ENCODE data around the gene NEUROD2.

Gene NEUROD2

GRCh38 chr17:39618246-39618913 is 10.7 kb upstream of the NEUROD2 start:
- no peak for DNase-seq

DNA sequence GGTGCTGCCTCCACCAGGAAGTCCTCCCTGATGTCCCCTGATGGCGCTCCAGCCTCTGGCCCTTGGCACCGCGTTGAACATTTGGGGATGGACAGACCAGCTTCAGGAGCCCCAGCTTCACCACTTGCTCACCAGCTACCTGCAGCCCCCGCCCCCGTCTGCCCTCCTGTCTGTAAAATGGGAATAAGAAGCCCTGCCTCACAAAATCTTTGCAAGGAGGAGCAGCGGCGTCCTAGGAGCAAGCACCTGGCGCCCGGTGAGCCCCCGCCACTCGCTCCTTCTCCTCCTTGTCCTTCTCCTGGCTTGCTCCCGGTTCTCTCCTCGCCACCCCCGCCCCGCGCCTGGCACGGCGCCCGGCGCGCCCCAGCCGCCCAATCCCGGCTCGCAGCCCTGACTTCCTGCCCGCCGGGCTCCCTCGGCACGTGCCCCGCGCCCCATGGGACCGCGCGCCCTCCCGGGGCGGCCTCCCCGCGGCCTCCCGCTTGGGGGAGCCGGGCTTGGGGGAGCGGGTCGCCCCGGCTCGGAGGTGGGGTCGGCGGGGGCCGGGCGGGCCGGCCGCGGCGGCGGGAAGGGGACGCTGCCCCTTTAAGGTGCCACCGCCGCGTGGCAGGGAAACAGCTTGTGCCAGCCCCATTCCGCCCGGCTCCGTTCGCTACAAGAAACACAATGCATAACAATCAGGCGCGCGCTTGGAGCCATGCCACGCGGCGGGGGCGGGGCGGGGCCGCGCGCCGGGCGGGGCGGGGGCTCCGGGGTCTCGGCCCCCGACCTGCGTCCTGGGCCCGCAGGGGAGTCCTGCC is 9.9 kb upstream of the NEUROD2 start:
- peak; percentile 39 for DNase-seq

DNA sequence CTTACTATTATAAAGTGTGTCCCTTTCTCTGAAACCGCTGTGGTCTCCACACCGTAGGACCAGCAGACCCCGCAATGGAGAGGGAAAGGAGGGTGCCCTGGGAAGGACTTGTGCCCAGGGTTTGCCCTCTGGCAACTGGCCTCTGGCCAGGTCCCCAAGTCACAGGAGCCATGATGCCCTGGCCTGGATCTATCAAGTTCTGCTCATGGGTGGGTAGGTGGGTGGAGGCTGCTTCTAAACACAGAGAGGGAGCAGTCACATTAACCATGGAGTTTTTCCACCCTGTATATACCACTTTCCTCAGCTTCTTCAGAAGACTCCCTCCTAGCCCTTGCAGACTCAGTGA is 9.4 kb upstream of the NEUROD2 start:
- DNase-seq = no peak

DNA sequence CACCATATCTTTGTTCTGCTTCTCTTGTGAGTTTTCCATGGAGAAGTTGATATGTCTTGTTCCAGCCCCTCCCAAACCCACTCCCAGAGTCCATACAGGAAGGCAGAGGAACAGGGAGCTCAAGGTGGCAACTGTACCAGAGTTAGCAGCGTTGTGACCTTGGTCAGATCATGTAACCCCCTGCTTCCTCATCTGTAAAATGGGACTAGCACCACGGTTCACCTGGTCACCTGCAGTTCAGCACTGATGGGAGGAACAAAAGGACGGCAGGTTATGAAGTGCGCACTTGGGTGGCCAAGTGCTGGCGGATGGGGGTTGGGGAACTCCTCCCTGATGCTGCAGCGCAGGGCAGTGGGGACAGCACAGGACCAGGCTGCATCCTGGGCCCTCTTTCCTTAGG is 7.7 kb upstream of the NEUROD2 start:
- DNase-seq = no peak

- DNase-seq = no peak
Measured at GRCh38 chr17:39614545-39615157, 6.9 kb upstream of the NEUROD2 start.

GRCh38 chr17:39612935-39613464 is 5.3 kb upstream of the NEUROD2 start:
- no peak for DNase-seq

DNA sequence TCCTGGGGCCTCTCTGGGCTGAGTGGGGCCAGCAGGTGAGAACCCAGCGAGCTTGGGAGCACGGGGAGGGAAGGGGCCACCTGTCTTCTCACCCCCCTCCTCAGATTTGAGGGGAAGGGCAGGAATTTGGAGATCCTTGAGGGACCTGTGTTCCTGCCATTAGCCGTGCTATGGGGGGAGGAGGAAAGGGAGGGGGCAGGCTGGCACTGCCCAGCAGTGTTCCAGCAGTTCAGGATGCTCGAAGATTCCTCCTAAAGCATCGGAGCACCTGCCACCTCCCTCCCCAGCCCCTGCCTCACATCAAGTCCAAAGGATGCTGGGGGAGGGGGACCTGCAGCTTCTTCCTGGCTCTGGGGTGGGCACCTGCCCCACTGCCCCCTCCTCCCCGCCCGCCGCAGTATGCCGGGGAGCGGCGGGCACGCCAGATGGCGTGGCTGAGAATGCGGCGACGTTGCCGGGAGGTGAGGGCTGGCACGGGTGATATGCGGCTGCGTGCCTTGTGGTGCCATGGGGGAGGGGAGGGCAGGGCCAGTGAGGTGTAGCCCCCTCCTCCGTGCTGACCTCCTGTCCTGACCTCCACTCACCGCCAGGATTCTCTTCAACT is 4.7 kb upstream of the NEUROD2 start:
- no peak for DNase-seq

- DNase-seq = no peak
Measured at GRCh38 chr17:39611401-39612112, 3.8 kb upstream of the NEUROD2 start.

DNA sequence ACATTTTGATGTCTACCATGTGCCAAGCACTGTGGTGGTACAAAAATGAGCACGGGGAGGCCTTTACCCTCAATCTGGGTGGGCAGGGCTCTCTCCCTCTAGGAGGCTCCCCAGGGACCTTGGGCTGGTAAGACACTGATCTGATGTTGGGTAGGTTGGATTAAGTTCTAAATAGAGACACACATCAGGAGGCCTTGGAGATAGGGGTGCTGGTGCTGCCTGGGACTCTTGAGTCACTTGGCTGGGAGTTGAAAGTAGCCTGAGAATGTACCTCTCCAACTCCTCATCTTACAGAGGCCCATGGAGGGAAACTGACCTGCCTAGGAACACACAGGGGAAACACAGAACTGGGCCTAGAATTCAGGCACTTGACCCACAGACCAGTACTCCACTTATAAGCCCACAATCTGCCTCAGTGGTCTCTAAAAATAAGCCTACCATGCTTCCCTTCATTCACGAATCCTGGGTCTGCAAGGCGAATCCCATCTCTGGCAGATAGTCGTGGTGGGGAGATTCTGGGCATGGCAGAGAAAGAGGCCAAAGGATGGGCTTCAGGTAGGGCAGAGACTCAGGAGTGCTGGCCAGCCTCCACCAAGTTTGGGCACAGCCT is 1.8 kb upstream of the NEUROD2 start:
- no peak for DNase-seq

DNA sequence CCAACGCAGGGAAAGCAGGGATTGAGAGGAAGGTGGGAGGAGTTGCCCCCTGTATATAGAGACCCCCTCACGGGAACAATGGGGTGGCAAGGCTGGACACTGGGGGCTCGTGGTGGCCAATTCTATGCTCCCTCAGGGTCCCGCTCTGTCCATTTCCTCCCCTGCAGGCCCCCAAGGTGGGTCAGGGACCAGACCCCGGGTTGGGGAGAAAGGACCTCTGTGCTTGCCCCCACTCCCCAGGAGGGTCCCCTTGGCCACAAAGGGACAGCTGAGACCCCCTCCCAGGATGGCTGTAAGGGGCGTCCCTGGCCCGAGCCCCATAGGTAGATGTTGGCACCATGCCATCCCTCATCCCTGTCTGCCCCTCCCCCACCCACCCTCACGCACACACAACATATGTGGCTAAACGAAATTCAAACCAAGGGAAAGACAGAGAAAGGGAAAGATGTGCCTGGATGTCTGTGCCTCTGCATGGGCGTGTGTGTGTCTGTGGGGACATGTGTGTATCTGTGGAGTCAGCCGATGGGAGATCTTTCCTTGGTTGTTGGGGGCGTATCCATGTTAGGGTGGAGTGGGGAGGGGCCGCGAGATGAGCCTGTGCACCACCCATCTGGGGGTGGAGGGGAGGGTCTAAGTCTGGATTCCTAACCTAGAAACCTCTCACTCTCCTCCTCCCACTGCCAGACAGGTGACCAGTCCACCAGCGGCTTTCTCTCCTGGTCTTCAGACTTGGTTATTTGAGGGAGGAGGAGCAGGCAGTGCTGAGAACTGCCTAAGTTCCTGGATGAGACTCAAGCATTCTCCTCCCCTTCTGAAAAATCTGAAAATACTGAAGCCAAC is 642 bp upstream of the NEUROD2 start:
- DNase-seq = no peak

GRCh38 chr17:39607057-39607850 is 466 bp downstream of the NEUROD2 start:
- no peak for DNase-seq

GRCh38 chr17:39606434-39607056 is 1.2 kb downstream of the NEUROD2 start:
- no peak for DNase-seq

GRCh38 chr17:39605492-39606433 is 2.0 kb downstream of the NEUROD2 start:
- DNase-seq = no peak

GRCh38 chr17:39604911-39605491 is 2.7 kb downstream of the NEUROD2 start:
- DNase-seq = no peak

DNA sequence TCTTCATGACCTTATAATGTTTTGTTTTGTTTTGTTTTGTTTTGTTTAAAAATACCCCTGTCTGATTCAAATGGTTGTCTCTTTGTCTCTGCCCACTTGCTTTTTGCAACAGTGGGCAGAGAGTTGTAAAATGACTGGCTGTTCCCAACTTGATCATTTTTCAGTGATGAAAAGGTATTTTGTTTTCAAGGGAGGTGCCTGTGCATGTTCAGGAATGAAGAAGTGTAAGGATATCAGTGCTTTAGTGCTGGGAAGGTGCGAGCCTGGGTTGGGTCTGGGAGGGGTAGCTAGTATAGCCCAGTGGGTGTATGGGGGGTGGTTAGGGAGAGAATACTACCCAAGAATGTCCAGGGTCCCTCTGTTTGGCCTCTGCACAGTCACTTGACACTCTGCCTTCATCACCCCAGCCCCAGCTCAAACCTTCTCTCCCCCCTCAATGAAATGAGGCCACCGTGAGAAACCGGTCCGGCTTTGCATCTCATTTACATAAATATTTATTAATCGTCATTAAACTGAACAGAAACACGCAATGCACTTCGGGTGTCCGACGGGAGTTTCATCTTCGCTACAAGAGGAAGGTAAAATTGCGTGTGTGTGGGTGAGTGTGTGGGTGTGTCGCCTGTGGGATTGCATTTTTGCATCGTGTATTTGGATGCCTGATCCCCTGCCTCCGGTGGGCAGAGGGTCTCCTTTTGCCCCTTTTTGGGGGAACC is 4.3 kb downstream of the NEUROD2 start:
- DNase-seq = no peak

- no peak for DNase-seq
Measured at GRCh38 chr17:39602533-39603303, 5.0 kb downstream of the NEUROD2 start.

Data from NCI-H748 treated with DMSO at 0.1 percent for 48 hours (cell line).